SH-SY5Y (cell line): ENCODE measurements around the gene OR6X1.

Experiments
- GATA2 ChIP-seq: IDR thresholded peaks from 2 replicates; pipeline ENCODE4 v1.6.1; 2011; ENCODE audit warnings: mild to moderate bottlenecking, low read depth, low read length
- GATA3 ChIP-seq: IDR thresholded peaks from 2 replicates; pipeline ENCODE4 v1.6.1; 2011; ENCODE audit warnings: low read depth, mild to moderate bottlenecking, low read length, moderate library complexity

- TF ChIP-seq GATA2 (no peak), GATA3 (no peak)
Measured at GRCh38 chr11:123775715-123776549, 21.6 kb upstream of the OR6X1 start.
